Naive thymus-derived CD4-positive, alpha-beta T cell (primary cell): ENCODE measurements around the gene SMCO3. TPM values are rescaled to one million over a fixed set of nuclear protein-coding genes. Genes with fewer than 3 reads are reported as not detected.

Experiments
- ATAC-seq: fragments of 150-1000 bp; cut with Tn5 transposase; 2 replicates; pipeline ENCODE4 v1.10.0; 2021; ENCODE audit warnings: mild to moderate bottlenecking, moderate library complexity
- CTCF ChIA-PET: fragments of 350-600 bp; sonication (Branson Sonifier 250); formaldehyde crosslinking; loops from one replicate; lab custom pipeline; 2021; ENCODE audit warnings: antibody characterized with exemption; lab: Charles Lee
- POLR2A ChIA-PET: fragments of 350-600 bp; sonication (Branson Sonifier 250); formaldehyde crosslinking; loops from one replicate; lab custom pipeline; 2021; ENCODE audit warnings: antibody characterized with exemption, inconsistent platforms; lab: Charles Lee
- DNase-seq, 9 donors: peaks; one replicate each; pipeline versions ENCODE4 v3.0.0 to v3.0.0-alpha.2; 2020 to 2022; ENCODE audit warnings: mixed read lengths in 1 of 9
- H3K27ac ChIP-seq: one replicate; pipeline ENCODE4 v1.7.0; 2013; ENCODE audit warnings: mild to moderate bottlenecking, low read depth, low read length, moderate library complexity
- H3K27me3 ChIP-seq, 2 donors: one replicate each; pipeline ENCODE4 v1.7.0; 2013; ENCODE audit warnings: low read length in 2 of 2, mild to moderate bottlenecking in 2 of 2, moderate library complexity in 2 of 2; ENCODE audit not compliant: control insufficient read depth in 2 of 2, insufficient read depth in 2 of 2
- H3K36me3 ChIP-seq, 3 experiments: 1 replicate in 2 of 3; 2 replicates in 1 of 3; pipeline ENCODE4 v1.7.0; 2013; ENCODE audit warnings: low read length in 3 of 3, mild to moderate bottlenecking in 3 of 3, moderate library complexity in 1 of 3; ENCODE audit not compliant: insufficient read depth in 3 of 3, control insufficient read depth in 2 of 3
- H3K4me1 ChIP-seq, 2 donors: one replicate each; pipeline ENCODE4 v1.7.0; 2013; ENCODE audit warnings: low read length in 2 of 2, mild to moderate bottlenecking in 2 of 2, moderate library complexity in 1 of 2; ENCODE audit not compliant: control insufficient read depth in 2 of 2, insufficient read depth in 2 of 2
- H3K4me3 ChIP-seq: 2 replicates; pipeline ENCODE4 v1.7.0; 2013; ENCODE audit warnings: mild to moderate bottlenecking, low read length
- H3K9me3 ChIP-seq, 3 experiments: 1 replicate in 2 of 3; 2 replicates in 1 of 3; pipeline ENCODE4 v1.7.0; 2013; ENCODE audit warnings: low read length in 3 of 3; ENCODE audit not compliant: control insufficient read depth in 2 of 3
- H3K27ac Mint-ChIP-seq, 9 donors: one replicate each; pipeline ENCODE4 v1.8.0; 2020 to 2022; ENCODE audit warnings: mixed read lengths in 9 of 9, mild to moderate bottlenecking in 8 of 9, moderate library complexity in 5 of 9, inconsistent platforms in 2 of 9
- H3K27me3 Mint-ChIP-seq, 5 donors: one replicate each; pipeline ENCODE4 v1.8.0; 2021 to 2022; ENCODE audit warnings: mixed read lengths in 5 of 5, mild to moderate bottlenecking in 1 of 5
- H3K36me3 Mint-ChIP-seq, 5 donors: one replicate each; pipeline ENCODE4 v1.8.0; 2020 to 2022; ENCODE audit warnings: mixed read lengths in 5 of 5, mild to moderate bottlenecking in 3 of 5, inconsistent platforms in 1 of 5
- H3K4me1 Mint-ChIP-seq, 7 donors: one replicate each; pipeline ENCODE4 v1.8.0; 2020 to 2022; ENCODE audit warnings: mixed read lengths in 7 of 7, mild to moderate bottlenecking in 3 of 7, inconsistent platforms in 1 of 7
- H3K4me3 Mint-ChIP-seq, 10 donors: one replicate each; pipeline ENCODE4 v1.8.0; 2020 to 2022; ENCODE audit warnings: mild to moderate bottlenecking in 10 of 10, mixed read lengths in 10 of 10, moderate library complexity in 6 of 10, inconsistent platforms in 2 of 10
- H3K9me3 Mint-ChIP-seq, 11 donors: one replicate each; pipeline ENCODE4 v1.8.0; 2020 to 2022; ENCODE audit warnings: mixed read lengths in 11 of 11, mild to moderate bottlenecking in 4 of 11, inconsistent platforms in 1 of 11, moderate library complexity in 1 of 11
- intact Hi-C, 2 donors: fragments of 100-400 bp; cut with micrococcal nuclease; formaldehyde crosslinking; loops; one replicate each; pipeline ENCODE4 v1.15.1; 2023
- polyA plus RNA-seq, 2 donors: library from polyadenylated mRNA; unstranded; fragments of 300-500 nt; fragmentation: Illumina TruSeq; gene quantifications; one replicate each; pipeline ENCODE4 v1.2.3, GENCODE V29; 2021
- total RNA-seq, 6 experiments: library from RNA in 5 of 6; stranded (reverse) in 5 of 6; gene quantifications; 1 replicate in 5 of 6; 2 replicates in 1 of 6; pipeline ENCODE4 v1.2.3 and lab custom pipeline; 2021 to 2026

Gene SMCO3
- not detected for total RNA-seq
- not detected for polyA plus RNA-seq
- not detected for total RNA-seq (lab: John Stamatoyannopoulos, UW)

GRCh38 chr12:14814014-14814413 lies at the start of gene SMCO3:
Gene SMCO3 (minus strand): TSS chr12:14814182. CDS start chr12:14806680, 7,502 bp downstream.
- ChIA-PET POLR2A (no interaction called here), CTCF (no interaction called here)

DNA sequence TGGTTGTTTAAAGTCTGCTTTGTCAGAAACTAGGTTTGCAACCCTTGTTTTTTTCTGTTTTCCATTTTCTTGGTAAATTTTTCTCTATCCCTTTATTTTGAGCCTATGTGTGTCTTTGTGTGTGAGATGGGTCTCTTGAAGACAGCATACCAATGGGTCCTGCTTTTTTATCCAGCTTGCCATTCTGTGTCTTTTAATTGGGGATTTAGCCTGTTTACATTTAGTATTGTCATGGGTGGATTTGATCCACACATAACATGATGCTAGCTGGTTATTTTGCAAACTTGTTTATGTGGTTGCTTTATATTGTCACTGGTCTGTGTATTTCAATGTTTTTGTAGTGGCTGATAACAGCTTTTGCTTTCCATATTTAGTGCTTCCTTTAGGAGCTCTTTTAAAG lies 46.5 kb upstream of the SMCO3 start:
- H3K27ac ChIP-seq: no peak overlapping the region
- intact Hi-C loops: no loop called here
- H3K4me3 ChIP-seq: no peak overlapping the region
- H3K4me1 ChIP-seq: no peaks in the 10 kb centered on the region
- H3K36me3 ChIP-seq: no peaks in the 10 kb centered on the region
- ATAC-seq (no peak), DNase-seq (no peak)
- ChIA-PET CTCF (no interaction called here), POLR2A (no interaction called here)
- Mint-ChIP-seq H3K4me3 (no peak overlapping the region), H3K9me3 (peaks cover 7 to 50% (median 23%) of the 10 kb centered on the region in 11 donors), H3K27me3 (no peaks in the 10 kb centered on the region), H3K27ac (no peak overlapping the region), H3K36me3 (peaks cover 5 to 16% (median 12%) of the 10 kb centered on the region in 5 donors), H3K4me1 (peaks cover 0 to 1% (median 0%) of the 10 kb centered on the region in 7 donors)
- no peaks in the 10 kb centered on the region for H3K9me3 ChIP-seq
- H3K27me3 ChIP-seq: no peaks in the 10 kb centered on the region

More at GRCh38 chr12:14814014-14814413, at the start of gene SMCO3:
- intact Hi-C loops: no loop called here
- Histone ChIP-seq H3K27me3 (no peaks in the 10 kb centered on the region), H3K27ac (no peak within 1 kb of the TSS), H3K4me3 (no peak within 1 kb of the TSS), H3K36me3 (no peaks in the 10 kb centered on the region), H3K9me3 (no peaks in the 10 kb centered on the region), H3K4me1 (peaks cover 0 to 7% of the 10 kb centered on the region in 2 donors)
- H3K4me1 Mint-ChIP-seq: peaks cover 4 to 20% (median 14%) of the 10 kb centered on the region in 7 donors
- no peak within 1 kb of the TSS for H3K27ac Mint-ChIP-seq
- H3K4me3 Mint-ChIP-seq: no peak within 1 kb of the TSS
- peaks cover 0 to 18% (median 3%) of the 10 kb centered on the region in 5 donors for H3K27me3 Mint-ChIP-seq
- peaks cover 0 to 8% (median 2%) of the 10 kb centered on the region in 11 donors for H3K9me3 Mint-ChIP-seq
- DNase-seq (no peak), ATAC-seq (no peak)
- H3K36me3 Mint-ChIP-seq: peaks cover 0 to 6% (median 0%) of the 10 kb centered on the region in 5 donors

DNA sequence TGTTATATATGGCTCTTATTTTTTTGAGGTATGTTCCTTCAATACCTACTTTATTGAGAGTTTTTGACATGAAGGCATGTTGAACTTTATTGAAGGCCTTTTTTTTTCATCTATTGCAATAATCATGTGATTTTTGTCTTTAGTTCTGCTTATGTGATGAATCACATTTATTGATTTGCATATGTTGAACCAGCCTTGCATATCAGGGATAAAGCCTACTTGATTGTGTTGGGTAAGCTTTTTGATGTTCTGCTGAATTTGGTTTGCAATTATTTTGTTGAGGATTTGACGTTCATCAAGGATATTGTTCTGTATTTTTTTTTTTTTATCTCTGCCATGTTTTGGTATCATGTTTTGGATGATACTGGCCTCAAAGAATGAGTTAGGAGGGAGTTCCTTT lies 44.5 kb upstream of the SMCO3 start:
- Mint-ChIP-seq H3K36me3 (peaks cover 4 to 16% (median 12%) of the 10 kb centered on the region in 5 donors), H3K4me1 (peaks cover 0 to 1% (median 0%) of the 10 kb centered on the region in 7 donors), H3K4me3 (no peak overlapping the region), H3K27ac (no peak overlapping the region), H3K9me3 (peaks cover 6 to 45% (median 20%) of the 10 kb centered on the region in 11 donors), H3K27me3 (no peaks in the 10 kb centered on the region)
- H3K9me3 ChIP-seq: no peaks in the 10 kb centered on the region
- H3K27ac ChIP-seq: no peak overlapping the region
- DNase-seq (no peak), ATAC-seq (no peak)
- POLR2A ChIA-PET: no interaction called here
- CTCF ChIA-PET: no interaction called here
- H3K27me3 ChIP-seq: no peaks in the 10 kb centered on the region
- no peak overlapping the region for H3K4me3 ChIP-seq
- H3K36me3 ChIP-seq: no peaks in the 10 kb centered on the region
- intact Hi-C loops: no loop called here
- H3K4me1 ChIP-seq: no peaks in the 10 kb centered on the region

DNA sequence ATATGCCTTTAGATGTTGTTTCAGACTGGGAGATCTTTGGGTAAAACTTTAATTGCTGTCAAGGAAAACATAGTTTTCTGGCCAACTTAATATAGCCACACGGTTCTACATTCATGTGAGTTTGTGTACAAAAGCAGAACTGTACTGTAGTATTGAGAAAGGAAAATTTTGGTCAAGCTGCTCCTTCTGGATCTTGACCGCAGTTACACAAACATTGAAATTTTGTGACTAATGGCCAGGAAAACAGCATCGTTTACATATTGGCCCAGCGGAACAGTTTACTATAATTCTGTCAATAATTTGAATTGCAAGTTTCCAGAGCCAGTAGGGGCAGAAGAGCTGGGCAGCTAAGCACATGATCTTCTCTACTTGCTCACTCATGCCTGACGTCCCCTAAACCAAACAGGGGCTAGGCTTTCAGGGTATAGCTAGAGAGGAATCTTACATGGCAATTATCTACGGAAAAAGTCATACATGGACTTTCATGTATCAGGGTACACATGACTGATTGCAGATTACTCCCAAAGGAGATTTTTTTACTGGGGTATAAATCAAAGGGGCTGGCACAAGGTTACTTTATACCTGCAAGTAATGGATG lies 40.7 kb upstream of the SMCO3 start:
- Histone ChIP-seq H3K27me3 (no peaks in the 10 kb centered on the region), H3K4me3 (no peak overlapping the region), H3K36me3 (no peaks in the 10 kb centered on the region), H3K9me3 (no peaks in the 10 kb centered on the region), H3K27ac (no peak overlapping the region), H3K4me1 (no peaks in the 10 kb centered on the region)
- Mint-ChIP-seq H3K9me3 (peaks cover 2 to 27% (median 10%) of the 10 kb centered on the region in 11 donors), H3K27ac (no peak overlapping the region), H3K4me1 (peaks cover 0 to 2% (median 0%) of the 10 kb centered on the region in 7 donors), H3K4me3 (no peak overlapping the region), H3K27me3 (no peaks in the 10 kb centered on the region), H3K36me3 (peaks cover 0 to 9% (median 6%) of the 10 kb centered on the region in 5 donors)
- DNase-seq (no peak), ATAC-seq (no peak)
- CTCF ChIA-PET: interaction anchor here (1.3 kb wide), 1 partner anchor 9 kb away, joined by 6 read pairs; no protein-coding TSS in a partner anchor
- POLR2A ChIA-PET: no interaction called here
- intact Hi-C loops: no loop called here

GRCh38 chr12:14853961-14854360 lies 40.0 kb upstream of the SMCO3 start:
- no peaks in the 10 kb centered on the region for H3K27me3 ChIP-seq
- no peak overlapping the region for H3K4me3 ChIP-seq
- H3K36me3 ChIP-seq: no peaks in the 10 kb centered on the region
- ATAC-seq: no peak
- H3K27ac Mint-ChIP-seq: no peak overlapping the region
- no peaks in the 10 kb centered on the region for H3K27me3 Mint-ChIP-seq
- peaks cover 0 to 5% (median 0%) of the 10 kb centered on the region in 5 donors for H3K36me3 Mint-ChIP-seq
- no peak overlapping the region for H3K4me3 Mint-ChIP-seq
- H3K4me1 Mint-ChIP-seq: peaks cover 0 to 2% (median 0%) of the 10 kb centered on the region in 7 donors
- POLR2A ChIA-PET: interaction anchor here (1.6 kb wide), 1 partner anchor 85 kb away, joined by 3 read pairs; no protein-coding TSS in a partner anchor
- intact Hi-C loops: loop anchor here in 1 of 2 donors (1.0 kb wide), 1 partner anchor 30 kb away; no protein-coding TSS in a partner anchor
- H3K27ac ChIP-seq: no peak overlapping the region
- CTCF ChIA-PET: no interaction called here
- no peaks in the 10 kb centered on the region for H3K9me3 ChIP-seq
- no peak for DNase-seq
- no peaks in the 10 kb centered on the region for H3K4me1 ChIP-seq
- peaks cover 0 to 20% (median 6%) of the 10 kb centered on the region in 11 donors for H3K9me3 Mint-ChIP-seq

GRCh38 chr12:14852880-14853279 lies 38.9 kb upstream of the SMCO3 start:
- intact Hi-C loops: loop anchor here in 1 of 2 donors (1.0 kb wide), 1 partner anchor 31 kb away; no protein-coding TSS in a partner anchor
- ChIA-PET POLR2A (interaction anchor here (0.8 to 1.6 kb wide), 2 partner anchors 84 to 127 kb away, joined by 3 read pairs; no protein-coding TSS in a partner anchor), CTCF (interaction anchor here (1.5 kb wide), 1 partner anchor 10 kb away, joined by 3 read pairs; the partner anchor contains the start of gene ART4)
- Mint-ChIP-seq H3K36me3 (peaks cover 0 to 5% (median 0%) of the 10 kb centered on the region in 5 donors), H3K4me3 (no peak overlapping the region), H3K27ac (peak overlapping the region in 2 of 9 donors; percentile 20 to 82), H3K27me3 (no peaks in the 10 kb centered on the region), H3K9me3 (peaks cover 0 to 12% (median 6%) of the 10 kb centered on the region in 11 donors), H3K4me1 (peaks cover 0 to 2% (median 0%) of the 10 kb centered on the region in 7 donors)
- H3K4me3 ChIP-seq: no peak overlapping the region
- DNase-seq (no peak), ATAC-seq (no peak)
- H3K27ac ChIP-seq: no peak overlapping the region
- no peaks in the 10 kb centered on the region for H3K9me3 ChIP-seq
- no peaks in the 10 kb centered on the region for H3K4me1 ChIP-seq
- no peaks in the 10 kb centered on the region for H3K27me3 ChIP-seq
- H3K36me3 ChIP-seq: no peaks in the 10 kb centered on the region
